ENCODE results near the gene PRKG1. TPM values are rescaled to one million over a fixed set of nuclear protein-coding genes. Genes with fewer than 3 reads are reported as not detected.

Gene PRKG1
- total and polyA plus RNA-seq, 12 donors: 3.8 to 48.1 (median 29.9) TPM

DNA sequence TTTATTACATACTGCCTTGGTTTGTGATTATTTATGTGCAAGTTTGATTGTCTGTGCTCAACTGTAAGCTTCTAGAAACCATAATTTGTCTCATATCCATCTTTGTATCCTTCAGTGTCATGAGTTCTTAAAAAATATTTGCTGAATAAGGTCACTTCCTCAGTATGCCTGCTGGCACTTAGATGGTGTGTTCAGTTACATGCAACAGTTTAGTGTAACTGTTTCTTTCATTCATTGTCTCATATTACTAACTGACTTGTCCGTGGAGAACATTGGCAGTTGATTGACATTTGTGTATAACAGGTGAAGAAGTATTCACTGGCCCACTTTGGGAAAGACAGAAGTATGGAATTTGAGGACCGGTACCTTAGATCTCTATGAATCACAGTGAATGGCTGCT lies 236.9 kb downstream of the PRKG1 start:
- ATAC-seq (no peak), DNase-seq (no peak)
- no peaks in the 10 kb centered on the region for H3K9me3 ChIP-seq
- H3K4me1 ChIP-seq: peaks cover 0 to 44% (median 13%) of the 10 kb centered on the region in 9 donors
- TF ChIP-seq, protein P1, sequence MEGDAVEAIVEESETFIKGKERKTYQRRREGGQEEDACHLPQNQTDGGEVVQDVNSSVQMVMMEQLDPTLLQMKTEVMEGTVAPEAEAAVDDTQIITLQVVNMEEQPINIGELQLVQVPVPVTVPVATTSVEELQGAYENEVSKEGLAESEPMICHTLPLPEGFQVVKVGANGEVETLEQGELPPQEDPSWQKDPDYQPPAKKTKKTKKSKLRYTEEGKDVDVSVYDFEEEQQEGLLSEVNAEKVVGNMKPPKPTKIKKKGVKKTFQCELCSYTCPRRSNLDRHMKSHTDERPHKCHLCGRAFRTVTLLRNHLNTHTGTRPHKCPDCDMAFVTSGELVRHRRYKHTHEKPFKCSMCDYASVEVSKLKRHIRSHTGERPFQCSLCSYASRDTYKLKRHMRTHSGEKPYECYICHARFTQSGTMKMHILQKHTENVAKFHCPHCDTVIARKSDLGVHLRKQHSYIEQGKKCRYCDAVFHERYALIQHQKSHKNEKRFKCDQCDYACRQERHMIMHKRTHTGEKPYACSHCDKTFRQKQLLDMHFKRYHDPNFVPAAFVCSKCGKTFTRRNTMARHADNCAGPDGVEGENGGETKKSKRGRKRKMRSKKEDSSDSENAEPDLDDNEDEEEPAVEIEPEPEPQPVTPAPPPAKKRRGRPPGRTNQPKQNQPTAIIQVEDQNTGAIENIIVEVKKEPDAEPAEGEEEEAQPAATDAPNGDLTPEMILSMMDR (IDR thresholded peaks at IDR 0.05): no peak
- no peak overlapping the region for H3K27ac ChIP-seq
- H3K4me3 ChIP-seq: no peak overlapping the region
- 70 to 77% methylated on average over 2 of the region's 2 CpGs for WGBS, 2 donors
- intact Hi-C loops (cut with DNase I): no loop called here
- no peaks in the 10 kb centered on the region for H3K36me3 ChIP-seq
- H3K27me3 ChIP-seq: no peaks in the 10 kb centered on the region

DNA sequence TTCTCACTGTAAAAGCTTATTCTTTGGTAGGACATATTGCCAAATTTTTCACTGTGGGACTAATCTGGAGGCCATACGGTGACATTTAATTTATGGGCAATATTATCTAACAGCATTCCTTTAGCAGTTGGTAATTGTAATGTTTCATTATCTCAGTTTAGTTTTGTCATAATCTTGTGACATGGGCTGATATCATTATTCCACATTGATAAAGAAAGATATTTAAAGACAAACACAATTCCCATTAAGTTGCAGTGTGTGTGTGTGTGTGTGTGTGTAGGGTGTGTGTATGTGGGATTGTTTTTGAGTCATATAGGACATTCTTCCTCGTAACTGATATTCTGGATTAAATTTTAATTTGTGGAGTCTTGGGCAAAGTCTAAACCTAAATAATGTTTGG lies 238.5 kb downstream of the PRKG1 start:
- intact Hi-C loops (cut with DNase I): no loop called here
- TF ChIP-seq, protein P1 (IDR thresholded peaks at IDR 0.05): no peak
- peaks cover 0 to 44% (median 13%) of the 10 kb centered on the region in 9 donors for H3K4me1 ChIP-seq
- H3K9me3 ChIP-seq: no peaks in the 10 kb centered on the region
- DNase-seq (no peak), ATAC-seq (no peak)
- H3K27me3 ChIP-seq: no peaks in the 10 kb centered on the region
- no peak overlapping the region for H3K4me3 ChIP-seq
- H3K36me3 ChIP-seq: no peaks in the 10 kb centered on the region
- H3K27ac ChIP-seq: no peak overlapping the region
- 54 to 58% methylated on average over 2 of the region's 2 CpGs for WGBS, 2 donors

DNA sequence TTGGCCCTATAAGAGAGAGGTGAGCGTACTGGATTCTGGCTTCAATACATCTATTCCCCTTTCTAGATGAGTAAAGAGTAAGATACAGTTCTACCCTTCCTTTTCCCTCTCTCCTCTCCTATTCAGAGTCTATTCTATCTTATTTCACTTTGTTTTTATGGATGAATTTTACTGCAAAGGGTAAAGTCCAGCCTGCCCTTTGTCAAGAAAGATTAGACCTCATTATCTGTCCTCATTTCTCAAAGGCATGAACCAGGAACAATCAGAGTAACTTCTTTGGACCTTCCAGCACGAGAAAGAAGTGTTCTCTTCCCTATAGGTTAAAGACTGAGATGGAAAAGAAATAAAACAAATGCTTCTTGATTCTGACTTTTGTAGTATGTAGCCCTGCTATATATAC lies 239.0 kb downstream of the PRKG1 start:
- H3K4me3 ChIP-seq: no peak overlapping the region
- peaks cover 0 to 42% (median 13%) of the 10 kb centered on the region in 9 donors for H3K4me1 ChIP-seq
- no peaks in the 10 kb centered on the region for H3K27me3 ChIP-seq
- TF ChIP-seq, protein P1 (IDR thresholded peaks at IDR 0.05): no peak
- no peaks in the 10 kb centered on the region for H3K36me3 ChIP-seq
- intact Hi-C loops (cut with DNase I): no loop called here
- no peak for DNase-seq
- no peak overlapping the region for H3K27ac ChIP-seq
- ATAC-seq: no peak
- WGBS, 2 donors: 69 to 85% methylated on average over 2 of the region's 2 CpGs
- no peaks in the 10 kb centered on the region for H3K9me3 ChIP-seq

DNA sequence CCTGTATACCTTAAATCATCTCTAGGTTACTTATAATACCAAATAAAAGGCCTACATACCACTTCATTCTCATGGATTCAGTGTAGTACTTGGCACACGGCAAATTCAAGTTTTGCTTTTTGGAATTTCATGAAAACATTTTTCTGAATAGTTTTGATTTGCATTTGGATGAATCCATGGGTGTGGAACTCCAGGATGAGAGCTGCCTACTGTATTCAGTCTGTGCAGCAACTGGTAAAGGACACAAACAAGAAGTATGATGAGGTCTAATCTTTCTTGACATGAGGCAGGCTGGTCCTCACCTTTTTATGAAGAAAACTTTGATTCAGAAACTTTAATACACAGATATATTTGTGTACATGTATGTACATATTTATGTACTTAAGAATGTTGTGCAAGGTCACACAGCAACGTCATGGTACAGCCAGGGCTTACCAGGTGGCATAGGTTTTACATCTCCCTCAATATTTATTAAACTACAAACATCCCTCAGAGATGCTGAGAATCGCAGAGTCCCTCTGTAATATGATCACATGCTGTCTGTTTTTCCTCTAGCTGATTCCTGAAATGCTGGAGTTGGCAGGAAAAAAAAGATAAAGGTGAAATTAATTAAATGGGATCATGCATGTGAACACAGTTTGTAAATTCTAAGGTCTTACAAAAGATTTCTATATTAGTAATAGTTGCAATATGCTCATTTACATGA lies 239.6 kb downstream of the PRKG1 start:
- no peak for ATAC-seq
- WGBS, 2 donors: 60 to 69% methylated on average over 3 of the region's 3 CpGs
- intact Hi-C loops (cut with DNase I): no loop called here
- no peaks in the 10 kb centered on the region for H3K36me3 ChIP-seq
- H3K4me3 ChIP-seq: no peak overlapping the region
- DNase-seq: no peak
- peaks cover 0 to 35% (median 13%) of the 10 kb centered on the region in 9 donors for H3K4me1 ChIP-seq
- no peak overlapping the region for H3K27ac ChIP-seq
- TF ChIP-seq, protein P1 (IDR thresholded peaks at IDR 0.05): no peak
- no peaks in the 10 kb centered on the region for H3K9me3 ChIP-seq
- no peaks in the 10 kb centered on the region for H3K27me3 ChIP-seq
